CD4-positive, alpha-beta T cell (primary cell): ENCODE data around the gene ZDHHC8. TPM values are rescaled to one million over a fixed set of nuclear protein-coding genes. Genes with fewer than 3 reads are reported as not detected.

Source experiments
- ATAC-seq: fragments of 200-7000 bp; cut with Tn5 transposase; one replicate; pipeline ENCODE4 v1.10.0; 2022; ENCODE audit warnings: mild to moderate bottlenecking; ENCODE audit not compliant: poor library complexity
- CTCF ChIA-PET: fragments of 350-600 bp; sonication (Branson Sonifier 250); formaldehyde crosslinking; loops from one replicate; lab custom pipeline; 2021; ENCODE audit warnings: antibody characterized with exemption, inconsistent platforms; lab: Charles Lee
- POLR2A ChIA-PET: fragments of 350-600 bp; sonication (Branson Sonifier 250); formaldehyde crosslinking; loops from one replicate; lab custom pipeline; 2021; ENCODE audit warnings: antibody characterized with exemption, inconsistent platforms; lab: Charles Lee
- DNase-seq, 14 experiments: peaks; one replicate each; pipeline ENCODE4 v3.0.0-alpha.2; 2013 to 2020; ENCODE audit warnings: mixed read lengths in 2 of 14
- H3K27ac ChIP-seq, 2 donors: one replicate each; pipeline versions ENCODE4 v1.5.1 to v1.7.0; 2013; ENCODE audit warnings: low read length in 2 of 2, low read depth in 1 of 2, mild to moderate bottlenecking in 1 of 2
- H3K27me3 ChIP-seq, 2 experiments: 1 replicate in 1 of 2; 2 replicates in 1 of 2; pipeline versions ENCODE4 v1.6.1 to v1.7.0; 2013; ENCODE audit warnings: low read length in 2 of 2, control low read depth in 1 of 2, mild to moderate bottlenecking in 1 of 2, moderate library complexity in 1 of 2; ENCODE audit not compliant: insufficient read depth in 2 of 2, control insufficient read depth in 1 of 2
- H3K36me3 ChIP-seq: one replicate; pipeline ENCODE4 v1.6.1; 2013; ENCODE audit warnings: low read length, control low read depth; ENCODE audit not compliant: insufficient read depth
- H3K4me1 ChIP-seq: one replicate; pipeline ENCODE4 v1.6.1; 2013; ENCODE audit warnings: low read length, control low read depth; ENCODE audit not compliant: insufficient read depth
- H3K4me3 ChIP-seq: one replicate; pipeline ENCODE4 v1.5.1; 2013; ENCODE audit warnings: mild to moderate bottlenecking, low read length, moderate library complexity
- H3K9me3 ChIP-seq, 2 experiments: 1 replicate in 1 of 2; 2 replicates in 1 of 2; pipeline versions ENCODE4 v1.6.1 to v1.7.0; 2013; ENCODE audit warnings: low read length in 2 of 2, mild to moderate bottlenecking in 2 of 2, control low read depth in 1 of 2, moderate library complexity in 1 of 2; ENCODE audit not compliant: control insufficient read depth in 1 of 2, insufficient read depth in 1 of 2
- H3K27ac Mint-ChIP-seq: one replicate; pipeline ENCODE4 v1.8.0; 2020; ENCODE audit warnings: mixed read lengths
- H3K27me3 Mint-ChIP-seq: one replicate; pipeline ENCODE4 v1.8.0; 2021; ENCODE audit warnings: mixed read lengths
- H3K36me3 Mint-ChIP-seq: one replicate; pipeline ENCODE4 v1.8.0; 2021; ENCODE audit warnings: low read depth, mixed read lengths
- H3K4me1 Mint-ChIP-seq: one replicate; pipeline ENCODE4 v1.8.0; 2021; ENCODE audit warnings: low read depth, mixed read lengths
- H3K4me3 Mint-ChIP-seq: one replicate; pipeline ENCODE4 v1.8.0; 2020; ENCODE audit warnings: mild to moderate bottlenecking, mixed read lengths
- H3K9me3 Mint-ChIP-seq: one replicate; pipeline ENCODE4 v1.8.0; 2020; ENCODE audit warnings: mixed read lengths
- intact Hi-C, 2 experiments: fragments of 100-400 bp; cut with DNase I in 1 of 2; cut with micrococcal nuclease in 1 of 2; formaldehyde crosslinking; loops; one replicate each; pipeline versions ENCODE4 v1.15.1 to v1.9.0; 2023 to 2025; cut with DNase I, micrococcal nuclease
- total RNA-seq, 174 experiments: library from RNA in 2 of 174; stranded (reverse) in 2 of 174; gene quantifications; one replicate each; pipeline ENCODE4 v1.2.3 and lab custom pipeline; 2021 to 2026
- TF ChIP-seq, protein P1 (sequence below): fragments of 200-600 bp; IDR thresholded peaks from one replicate; pipeline ENCODE4 v1.8.0; 2022; ENCODE audit warnings: antibody characterized with exemption, mild to moderate bottlenecking

ZDHHC8 gene
- total RNA-seq, 2 experiments from 2014 or later, result 44.9 to 49.3 TPM

GRCh38 chr22:20160041-20160440 lies 28.4 kb downstream of the ZDHHC8 start:
- H3K36me3 Mint-ChIP-seq, result no peaks in the 10 kb centered on the region
- no peak for DNase-seq
- H3K27me3 Mint-ChIP-seq, result peaks cover 5% of the 10 kb centered on the region
- H3K4me1 ChIP-seq, result peaks cover 14% of the 10 kb centered on the region
- no peak overlapping the region for H3K4me3 ChIP-seq
- POLR2A ChIA-PET, result interaction anchor here (0.9 kb wide), 1 partner anchor 43 kb away, joined by 3 read pairs; the partner anchor contains the start of gene TRMT2A
- peaks cover 0 to 6% of the 10 kb centered on the region in 2 experiments for H3K27me3 ChIP-seq
- peaks cover 4% of the 10 kb centered on the region for H3K4me1 Mint-ChIP-seq
- no peaks in the 10 kb centered on the region for H3K36me3 ChIP-seq
- H3K27ac ChIP-seq, result no peak overlapping the region
- TF ChIP-seq, protein P1, sequence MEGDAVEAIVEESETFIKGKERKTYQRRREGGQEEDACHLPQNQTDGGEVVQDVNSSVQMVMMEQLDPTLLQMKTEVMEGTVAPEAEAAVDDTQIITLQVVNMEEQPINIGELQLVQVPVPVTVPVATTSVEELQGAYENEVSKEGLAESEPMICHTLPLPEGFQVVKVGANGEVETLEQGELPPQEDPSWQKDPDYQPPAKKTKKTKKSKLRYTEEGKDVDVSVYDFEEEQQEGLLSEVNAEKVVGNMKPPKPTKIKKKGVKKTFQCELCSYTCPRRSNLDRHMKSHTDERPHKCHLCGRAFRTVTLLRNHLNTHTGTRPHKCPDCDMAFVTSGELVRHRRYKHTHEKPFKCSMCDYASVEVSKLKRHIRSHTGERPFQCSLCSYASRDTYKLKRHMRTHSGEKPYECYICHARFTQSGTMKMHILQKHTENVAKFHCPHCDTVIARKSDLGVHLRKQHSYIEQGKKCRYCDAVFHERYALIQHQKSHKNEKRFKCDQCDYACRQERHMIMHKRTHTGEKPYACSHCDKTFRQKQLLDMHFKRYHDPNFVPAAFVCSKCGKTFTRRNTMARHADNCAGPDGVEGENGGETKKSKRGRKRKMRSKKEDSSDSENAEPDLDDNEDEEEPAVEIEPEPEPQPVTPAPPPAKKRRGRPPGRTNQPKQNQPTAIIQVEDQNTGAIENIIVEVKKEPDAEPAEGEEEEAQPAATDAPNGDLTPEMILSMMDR, result no peak
- ATAC-seq, result no peak
- no peak overlapping the region for H3K27ac Mint-ChIP-seq
- CTCF ChIA-PET, result no interaction called here
- peaks cover 0 to 14% of the 10 kb centered on the region in 2 experiments for H3K9me3 ChIP-seq
- intact Hi-C loops, result no loop called here
- no peak overlapping the region for H3K4me3 Mint-ChIP-seq
- H3K9me3 Mint-ChIP-seq, result no peaks in the 10 kb centered on the region

DNA sequence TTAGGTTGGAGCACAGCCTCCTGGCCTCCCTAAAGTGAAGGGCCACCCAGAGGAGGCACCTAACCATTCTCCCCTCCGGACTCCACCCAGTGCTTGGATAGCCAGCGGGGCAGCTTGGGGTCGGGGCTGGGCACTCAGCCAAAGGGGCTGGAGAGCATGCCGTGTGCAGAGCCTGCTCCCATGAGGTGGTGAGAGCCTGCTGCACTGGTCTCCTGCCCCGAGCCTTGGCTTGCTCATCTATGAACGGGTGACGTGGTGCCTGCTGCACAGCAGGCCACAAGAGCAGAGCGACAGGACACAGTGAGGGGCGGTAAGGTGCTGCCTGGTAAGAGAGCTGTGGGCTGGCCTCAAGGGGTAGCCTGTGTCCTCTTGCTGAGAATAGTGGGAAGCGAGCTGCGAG lies 33.3 kb downstream of the ZDHHC8 start:
- H3K36me3 Mint-ChIP-seq, result no peaks in the 10 kb centered on the region
- H3K27ac Mint-ChIP-seq, result no peak overlapping the region
- H3K27ac ChIP-seq, result no peak overlapping the region
- POLR2A ChIA-PET, result no interaction called here
- H3K4me1 Mint-ChIP-seq, result no peaks in the 10 kb centered on the region
- ATAC-seq (no peak), DNase-seq (no peak)
- H3K4me3 Mint-ChIP-seq, result no peak overlapping the region
- TF ChIP-seq, protein P1, result no peak
- H3K9me3 ChIP-seq, result peaks cover 0 to 4% of the 10 kb centered on the region in 2 experiments
- no peak overlapping the region for H3K4me3 ChIP-seq
- H3K9me3 Mint-ChIP-seq, result no peaks in the 10 kb centered on the region
- intact Hi-C loops, result no loop called here
- H3K27me3 ChIP-seq, result no peaks in the 10 kb centered on the region
- no peaks in the 10 kb centered on the region for H3K4me1 ChIP-seq
- no peaks in the 10 kb centered on the region for H3K36me3 ChIP-seq
- H3K27me3 Mint-ChIP-seq, result no peaks in the 10 kb centered on the region
- CTCF ChIA-PET, result no interaction called here

GRCh38 chr22:20165421-20165820 lies 33.8 kb downstream of the ZDHHC8 start:
- no peaks in the 10 kb centered on the region for H3K27me3 Mint-ChIP-seq
- no peaks in the 10 kb centered on the region for H3K9me3 Mint-ChIP-seq
- intact Hi-C loops, result no loop called here
- H3K27ac Mint-ChIP-seq, result no peak overlapping the region
- H3K36me3 Mint-ChIP-seq, result no peaks in the 10 kb centered on the region
- no peaks in the 10 kb centered on the region for H3K27me3 ChIP-seq
- ChIA-PET POLR2A (no interaction called here), CTCF (no interaction called here)
- no peaks in the 10 kb centered on the region for H3K36me3 ChIP-seq
- H3K9me3 ChIP-seq, result peaks cover 0 to 4% of the 10 kb centered on the region in 2 experiments
- H3K27ac ChIP-seq, result no peak overlapping the region
- H3K4me3 ChIP-seq, result no peak overlapping the region
- H3K4me1 Mint-ChIP-seq, result no peaks in the 10 kb centered on the region
- no peak for ATAC-seq
- H3K4me1 ChIP-seq, result no peaks in the 10 kb centered on the region
- TF ChIP-seq, protein P1, result no peak
- H3K4me3 Mint-ChIP-seq, result no peak overlapping the region
- no peak for DNase-seq
